GM20000 (cell line): ENCODE data around the gene LRRC39.

Experiments
- DNase-seq: peaks from one replicate; pipeline ENCODE4 v3.0.0; 2012; ENCODE audit warnings: low spot score
- TF ChIP-seq, protein P1 (sequence below): IDR thresholded peaks from 2 replicates; pipeline ENCODE4 v1.5.1; 2012; ENCODE audit warnings: mild to moderate bottlenecking, control low read depth; ENCODE audit errors: extremely low read depth, missing control alignments

Gene LRRC39

DNA sequence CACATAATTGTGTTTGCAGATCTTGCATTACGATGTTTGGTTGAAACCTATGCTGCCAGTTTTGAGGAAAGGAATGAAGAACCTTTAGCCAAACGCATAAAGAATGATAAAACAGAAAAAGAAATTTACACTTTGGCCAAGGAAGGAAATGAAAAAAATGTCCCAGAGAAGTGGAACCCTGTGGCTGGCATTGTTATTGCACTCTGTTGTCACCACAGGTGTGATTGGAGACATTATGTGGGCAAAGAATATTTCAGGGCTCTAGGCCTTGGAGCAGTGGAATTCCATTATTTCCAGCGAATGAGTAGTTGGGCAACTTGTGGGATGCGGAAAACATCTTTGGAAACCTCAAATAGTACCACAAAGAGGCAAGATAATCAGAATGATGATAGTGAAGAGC is 30.2 kb downstream of the LRRC39 start:
- no peak for DNase-seq
- TF ChIP-seq, protein P1, sequence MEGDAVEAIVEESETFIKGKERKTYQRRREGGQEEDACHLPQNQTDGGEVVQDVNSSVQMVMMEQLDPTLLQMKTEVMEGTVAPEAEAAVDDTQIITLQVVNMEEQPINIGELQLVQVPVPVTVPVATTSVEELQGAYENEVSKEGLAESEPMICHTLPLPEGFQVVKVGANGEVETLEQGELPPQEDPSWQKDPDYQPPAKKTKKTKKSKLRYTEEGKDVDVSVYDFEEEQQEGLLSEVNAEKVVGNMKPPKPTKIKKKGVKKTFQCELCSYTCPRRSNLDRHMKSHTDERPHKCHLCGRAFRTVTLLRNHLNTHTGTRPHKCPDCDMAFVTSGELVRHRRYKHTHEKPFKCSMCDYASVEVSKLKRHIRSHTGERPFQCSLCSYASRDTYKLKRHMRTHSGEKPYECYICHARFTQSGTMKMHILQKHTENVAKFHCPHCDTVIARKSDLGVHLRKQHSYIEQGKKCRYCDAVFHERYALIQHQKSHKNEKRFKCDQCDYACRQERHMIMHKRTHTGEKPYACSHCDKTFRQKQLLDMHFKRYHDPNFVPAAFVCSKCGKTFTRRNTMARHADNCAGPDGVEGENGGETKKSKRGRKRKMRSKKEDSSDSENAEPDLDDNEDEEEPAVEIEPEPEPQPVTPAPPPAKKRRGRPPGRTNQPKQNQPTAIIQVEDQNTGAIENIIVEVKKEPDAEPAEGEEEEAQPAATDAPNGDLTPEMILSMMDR, result no peak

DNA sequence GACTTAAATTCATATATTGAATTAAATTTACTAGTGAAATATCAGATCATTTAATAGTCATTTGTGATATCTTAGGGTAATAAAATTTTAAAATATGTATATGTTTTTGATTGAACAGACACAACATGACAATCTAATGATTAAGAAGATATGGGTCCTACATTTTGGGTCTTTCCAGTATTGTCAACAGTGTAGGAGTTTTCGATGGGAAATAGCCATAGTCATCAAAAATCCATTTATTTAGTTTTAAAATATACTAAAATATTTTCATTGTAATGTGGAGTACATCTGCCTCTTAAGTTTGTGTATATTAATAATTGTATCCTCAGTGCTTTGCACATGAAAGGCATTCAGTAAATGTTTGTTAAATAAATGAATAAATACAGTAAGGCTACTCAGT is 31.1 kb downstream of the LRRC39 start:
- TF ChIP-seq, protein P1, result no peak
- DNase-seq, result no peak

DNA sequence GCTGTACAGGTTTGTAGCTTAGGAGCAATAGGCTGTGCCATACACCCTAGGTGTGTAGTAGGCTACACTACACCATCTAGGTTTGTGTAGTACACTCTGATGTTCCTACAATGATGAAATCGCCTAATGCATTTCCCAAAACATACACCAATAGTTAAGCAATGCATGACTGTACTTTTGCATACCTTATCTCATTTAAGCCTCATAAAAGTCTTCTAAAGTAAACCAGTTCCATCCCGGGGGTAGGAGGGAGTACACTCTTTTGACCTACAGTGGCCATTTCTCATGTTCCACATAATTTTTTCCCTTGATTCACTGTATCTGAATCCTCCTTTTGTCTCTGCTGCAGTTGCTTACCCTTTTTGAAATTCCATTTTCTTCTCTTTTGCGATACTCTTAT is 32.9 kb downstream of the LRRC39 start:
- TF ChIP-seq, protein P1, result no peak
- no peak for DNase-seq

DNA sequence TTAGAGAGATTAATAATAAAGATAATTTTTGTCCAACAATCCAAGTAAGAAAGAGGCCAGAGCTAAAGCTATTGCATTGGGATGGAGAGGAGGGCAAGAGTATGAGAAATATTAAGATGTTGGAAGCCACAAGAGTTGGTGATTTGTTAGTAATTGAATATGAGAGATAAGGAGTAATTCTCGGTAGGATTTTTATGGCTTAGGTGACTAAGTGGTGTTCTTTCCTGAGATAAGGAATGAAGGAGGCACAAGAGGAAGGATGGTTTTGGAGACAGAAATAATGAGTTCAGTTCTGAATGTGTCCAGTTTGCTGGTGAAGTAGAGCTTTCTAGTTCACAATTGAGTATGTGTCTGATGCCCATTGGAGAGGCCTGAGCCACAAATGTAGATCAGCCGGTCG is 35.7 kb downstream of the LRRC39 start:
- TF ChIP-seq, protein P1, result no peak
- DNase-seq, result no peak

DNA sequence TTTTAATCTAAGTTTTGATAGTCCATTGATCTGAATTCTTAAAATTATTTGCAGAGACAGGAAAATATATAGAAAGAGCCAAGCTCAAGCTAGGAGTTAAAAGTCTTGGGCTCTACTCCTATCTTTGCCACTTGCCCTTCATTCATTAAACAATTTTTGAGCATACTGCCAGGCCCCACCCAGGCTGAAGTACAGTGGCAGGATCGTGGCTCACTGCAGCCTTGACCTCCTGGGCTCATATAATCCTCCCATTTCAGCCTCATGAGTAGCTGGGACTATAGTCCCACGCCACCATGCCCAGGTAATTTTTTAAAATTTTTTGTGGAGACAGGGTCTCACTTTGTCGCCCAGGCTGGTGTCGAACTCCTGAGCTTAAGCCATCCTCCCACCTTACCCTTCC is 36.9 kb downstream of the LRRC39 start:
- DNase-seq, result no peak
- TF ChIP-seq, protein P1, result no peak

DNA sequence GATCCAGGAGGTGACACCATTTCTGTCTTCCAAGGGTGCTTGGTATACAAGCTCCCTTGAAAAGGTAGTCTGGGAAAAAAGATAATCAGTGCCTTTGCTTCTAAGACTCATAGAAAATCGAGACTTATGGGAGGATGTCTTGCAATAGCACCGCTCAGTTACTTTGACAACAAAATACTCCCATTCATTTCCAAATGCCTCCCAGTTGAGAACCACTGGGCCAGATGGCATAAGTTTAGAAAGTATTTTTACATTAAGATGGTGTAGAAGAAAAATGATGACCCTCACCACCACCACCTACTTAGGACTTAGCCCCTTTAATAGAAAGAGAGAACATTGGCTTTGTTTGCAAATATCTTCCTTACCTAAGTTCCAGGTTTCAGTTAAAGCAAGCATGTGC is 40.5 kb downstream of the LRRC39 start:
- TF ChIP-seq, protein P1, result no peak
- DNase-seq, result no peak

DNA sequence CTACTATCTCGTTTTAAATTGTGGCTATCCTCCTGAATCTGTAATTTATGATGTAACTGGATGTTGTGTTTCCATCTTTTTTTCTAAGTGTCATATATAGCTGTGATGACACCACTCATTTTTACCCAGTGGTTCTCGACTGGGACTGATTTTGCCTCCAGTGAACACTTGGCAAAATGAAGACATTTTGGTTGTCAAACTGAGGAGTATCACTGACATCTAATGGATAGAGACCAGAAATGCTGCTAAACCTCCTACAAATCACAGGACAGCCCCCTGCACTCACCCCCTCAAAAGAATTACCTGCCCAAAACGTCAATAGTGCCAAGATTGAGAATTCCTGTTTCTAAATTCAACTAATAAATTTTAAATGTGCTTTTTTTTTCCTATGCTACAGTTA is 43.2 kb downstream of the LRRC39 start:
- DNase-seq, result no peak
- TF ChIP-seq, protein P1, result no peak
